ENCODE results near the gene CASD1.

DNA sequence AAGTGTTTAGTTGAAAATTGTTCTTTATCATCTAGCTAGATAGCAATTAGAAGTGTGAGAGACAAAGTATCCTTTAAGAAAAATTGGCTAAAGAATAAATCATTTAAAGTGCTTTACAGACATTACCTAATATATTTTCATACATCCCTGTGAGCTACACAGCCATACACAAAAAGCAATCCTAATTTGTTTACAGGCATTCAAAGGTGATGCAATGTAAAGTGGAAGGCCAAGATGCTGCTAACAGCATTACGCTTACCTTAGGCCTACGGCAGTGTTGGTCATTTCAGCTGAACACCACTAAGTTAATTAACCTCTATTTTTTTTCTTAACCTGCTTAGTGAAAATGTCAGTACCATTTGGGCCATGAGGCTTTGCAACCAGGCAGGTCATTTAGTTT lies 10.7 kb upstream of the CASD1 start:
- TF ChIP-seq, protein P1, sequence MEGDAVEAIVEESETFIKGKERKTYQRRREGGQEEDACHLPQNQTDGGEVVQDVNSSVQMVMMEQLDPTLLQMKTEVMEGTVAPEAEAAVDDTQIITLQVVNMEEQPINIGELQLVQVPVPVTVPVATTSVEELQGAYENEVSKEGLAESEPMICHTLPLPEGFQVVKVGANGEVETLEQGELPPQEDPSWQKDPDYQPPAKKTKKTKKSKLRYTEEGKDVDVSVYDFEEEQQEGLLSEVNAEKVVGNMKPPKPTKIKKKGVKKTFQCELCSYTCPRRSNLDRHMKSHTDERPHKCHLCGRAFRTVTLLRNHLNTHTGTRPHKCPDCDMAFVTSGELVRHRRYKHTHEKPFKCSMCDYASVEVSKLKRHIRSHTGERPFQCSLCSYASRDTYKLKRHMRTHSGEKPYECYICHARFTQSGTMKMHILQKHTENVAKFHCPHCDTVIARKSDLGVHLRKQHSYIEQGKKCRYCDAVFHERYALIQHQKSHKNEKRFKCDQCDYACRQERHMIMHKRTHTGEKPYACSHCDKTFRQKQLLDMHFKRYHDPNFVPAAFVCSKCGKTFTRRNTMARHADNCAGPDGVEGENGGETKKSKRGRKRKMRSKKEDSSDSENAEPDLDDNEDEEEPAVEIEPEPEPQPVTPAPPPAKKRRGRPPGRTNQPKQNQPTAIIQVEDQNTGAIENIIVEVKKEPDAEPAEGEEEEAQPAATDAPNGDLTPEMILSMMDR (IDR thresholded peaks at IDR 0.05), result no peak
- no peak for TF ChIP-seq EP300 (IDR thresholded peaks at IDR 0.05; ENCODE audit: low read depth)

All from transverse colon (tissue), 3 donors.